PFSK-1 (cell line): Measurements from ENCODE around the gene CUL5.

Experiments
- FOXP2 ChIP-seq: optimal IDR thresholded peaks from 2 replicates; pipeline ENCODE3; 2011; ENCODE audit warnings: borderline replicate concordance, control low read depth, inconsistent platforms; ENCODE audit not compliant: insufficient read depth; ENCODE audit errors: extremely low read length, extremely low read depth
- POLR2AphosphoS5 ChIP-seq: IDR thresholded peaks from 2 replicates; pipeline ENCODE4 v1.6.1; 2012; ENCODE audit warnings: low read depth, mild to moderate bottlenecking, control low read depth, low read length, moderate library complexity
- SIN3A ChIP-seq: IDR thresholded peaks from 2 replicates; pipeline ENCODE4 v1.6.1; 2012; ENCODE audit warnings: mild to moderate bottlenecking, low read length, moderate library complexity, borderline replicate concordance; ENCODE audit not compliant: insufficient read depth
- TAF1 ChIP-seq: IDR thresholded peaks from 2 replicates; pipeline ENCODE4 v1.6.1; 2012; ENCODE audit warnings: low read length, control low read depth, borderline replicate concordance; ENCODE audit not compliant: insufficient read depth
- TF ChIP-seq, protein P1 (sequence below), 2 experiments: IDR thresholded peaks; 2 replicates each; pipeline versions ENCODE4 v1.6.1 to v1.8.0; 2011 to 2012; ENCODE audit warnings: low read depth in 2 of 2, low read length in 2 of 2, control low read depth in 1 of 2, inconsistent platforms in 1 of 2, mild to moderate bottlenecking in 1 of 2, moderate library complexity in 1 of 2; ENCODE audit not compliant: insufficient read depth in 1 of 2

Gene CUL5

GRCh38 chr11:107996006-107996776, 12.5 kb upstream of the CUL5 start:
- TF ChIP-seq, protein P1, sequence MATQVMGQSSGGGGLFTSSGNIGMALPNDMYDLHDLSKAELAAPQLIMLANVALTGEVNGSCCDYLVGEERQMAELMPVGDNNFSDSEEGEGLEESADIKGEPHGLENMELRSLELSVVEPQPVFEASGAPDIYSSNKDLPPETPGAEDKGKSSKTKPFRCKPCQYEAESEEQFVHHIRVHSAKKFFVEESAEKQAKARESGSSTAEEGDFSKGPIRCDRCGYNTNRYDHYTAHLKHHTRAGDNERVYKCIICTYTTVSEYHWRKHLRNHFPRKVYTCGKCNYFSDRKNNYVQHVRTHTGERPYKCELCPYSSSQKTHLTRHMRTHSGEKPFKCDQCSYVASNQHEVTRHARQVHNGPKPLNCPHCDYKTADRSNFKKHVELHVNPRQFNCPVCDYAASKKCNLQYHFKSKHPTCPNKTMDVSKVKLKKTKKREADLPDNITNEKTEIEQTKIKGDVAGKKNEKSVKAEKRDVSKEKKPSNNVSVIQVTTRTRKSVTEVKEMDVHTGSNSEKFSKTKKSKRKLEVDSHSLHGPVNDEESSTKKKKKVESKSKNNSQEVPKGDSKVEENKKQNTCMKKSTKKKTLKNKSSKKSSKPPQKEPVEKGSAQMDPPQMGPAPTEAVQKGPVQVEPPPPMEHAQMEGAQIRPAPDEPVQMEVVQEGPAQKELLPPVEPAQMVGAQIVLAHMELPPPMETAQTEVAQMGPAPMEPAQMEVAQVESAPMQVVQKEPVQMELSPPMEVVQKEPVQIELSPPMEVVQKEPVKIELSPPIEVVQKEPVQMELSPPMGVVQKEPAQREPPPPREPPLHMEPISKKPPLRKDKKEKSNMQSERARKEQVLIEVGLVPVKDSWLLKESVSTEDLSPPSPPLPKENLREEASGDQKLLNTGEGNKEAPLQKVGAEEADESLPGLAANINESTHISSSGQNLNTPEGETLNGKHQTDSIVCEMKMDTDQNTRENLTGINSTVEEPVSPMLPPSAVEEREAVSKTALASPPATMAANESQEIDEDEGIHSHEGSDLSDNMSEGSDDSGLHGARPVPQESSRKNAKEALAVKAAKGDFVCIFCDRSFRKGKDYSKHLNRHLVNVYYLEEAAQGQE (IDR thresholded peaks at IDR 0.05; ENCODE audit: insufficient read depth in 1 of 2, low read depth in 2 of 2, low read length in 2 of 2): no peak
- no peak for TF ChIP-seq SIN3A
- TF ChIP-seq POLR2AphosphoS5: no peak
- no peak for TF ChIP-seq FOXP2
- no peak for TF ChIP-seq TAF1

DNA sequence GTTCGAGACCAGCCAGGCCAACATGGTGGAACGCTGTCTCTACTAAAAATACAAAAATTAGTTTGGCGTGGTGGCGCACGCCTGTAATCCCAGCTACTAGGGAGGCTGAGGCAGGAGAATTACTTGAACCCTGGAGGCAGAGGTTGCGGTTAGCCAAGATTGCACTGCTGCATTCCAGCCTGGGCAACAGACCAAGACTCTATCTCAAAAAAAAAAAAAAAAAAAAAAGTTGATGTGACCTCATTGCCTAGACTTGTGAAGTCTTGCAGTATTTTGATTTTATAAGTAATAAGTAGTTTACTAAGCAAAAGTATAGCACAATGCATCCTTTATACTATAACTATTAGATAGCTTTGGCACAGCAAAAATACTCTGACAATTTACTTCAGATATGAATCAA, 9.9 kb upstream of the CUL5 start:
- TF ChIP-seq, protein P1 (IDR thresholded peaks at IDR 0.05; ENCODE audit: insufficient read depth in 1 of 2, low read depth in 2 of 2, low read length in 2 of 2): no peak
- TF ChIP-seq POLR2AphosphoS5 (no peak), TAF1 (no peak), SIN3A (no peak), FOXP2 (no peak)

DNA sequence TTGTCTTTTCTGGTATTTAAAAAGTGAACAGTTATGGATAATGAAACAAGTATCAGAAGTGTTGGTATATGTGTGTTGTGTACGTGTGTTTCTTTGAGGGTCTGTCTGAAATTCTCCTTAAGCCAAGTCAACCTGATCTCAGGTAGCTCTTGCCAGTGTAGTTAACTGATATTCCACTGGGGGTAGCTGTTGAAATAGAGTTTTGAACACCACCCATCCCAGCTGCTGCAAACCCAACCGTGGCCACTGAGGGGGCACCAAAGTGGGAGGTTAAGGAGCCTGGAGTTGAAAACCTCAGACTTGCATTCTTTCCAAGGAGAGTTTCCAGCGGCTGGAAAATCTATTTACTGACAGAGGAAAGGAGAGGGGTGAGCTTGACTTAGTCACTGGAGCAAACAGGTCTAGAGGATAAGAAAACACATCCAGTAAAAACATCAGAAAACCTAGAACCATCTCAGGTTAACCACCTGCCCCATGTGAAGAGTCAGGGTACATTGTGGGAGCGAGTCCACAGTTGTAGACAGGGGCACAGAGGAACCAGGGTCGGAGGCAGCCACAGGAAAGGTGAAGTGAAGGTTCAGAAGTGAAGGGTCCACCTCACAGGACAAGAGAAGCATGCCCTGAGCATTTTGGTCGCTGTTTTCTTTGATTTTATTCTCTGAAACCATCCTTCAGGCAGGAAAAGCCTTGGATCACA, 8.8 kb upstream of the CUL5 start:
- TF ChIP-seq, protein P1 (IDR thresholded peaks at IDR 0.05; ENCODE audit: insufficient read depth in 1 of 2, low read depth in 2 of 2, low read length in 2 of 2): no peak
- TF ChIP-seq TAF1 (no peak), SIN3A (no peak), POLR2AphosphoS5 (no peak), FOXP2 (no peak)

DNA sequence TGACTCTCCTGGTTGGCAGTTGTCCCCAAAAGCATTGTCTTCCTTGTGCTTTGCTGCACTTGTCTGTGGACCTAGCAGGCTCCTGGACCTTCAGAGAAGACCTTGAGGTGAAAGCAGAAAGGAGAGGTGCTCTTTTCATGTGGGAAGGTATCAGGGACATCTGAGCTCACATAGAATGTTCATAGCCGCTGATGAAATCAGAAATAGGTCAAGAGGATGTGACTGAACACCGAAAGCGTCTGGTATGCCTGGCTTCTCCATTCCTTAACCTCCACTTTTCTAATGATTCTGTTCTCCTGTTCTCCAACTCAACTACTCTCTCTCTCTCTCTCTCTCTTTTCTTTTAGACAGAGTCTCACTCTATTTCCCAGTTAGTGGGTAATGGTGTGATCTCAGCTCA, 6.2 kb upstream of the CUL5 start:
- TF ChIP-seq, protein P1 (IDR thresholded peaks at IDR 0.05; ENCODE audit: insufficient read depth in 1 of 2, low read depth in 2 of 2, low read length in 2 of 2): no peak
- TF ChIP-seq TAF1 (no peak), SIN3A (no peak), FOXP2 (no peak), POLR2AphosphoS5 (no peak)
